NCI-H146 (cell line): ENCODE results near the gene UBL7.

Source experiments
- DNase-seq: peaks from one replicate; lab custom pipeline; 2025; lab: John Stamatoyannopoulos, UW

Gene UBL7

GRCh38 chr15:74408385-74408784 lies 52.6 kb downstream of the UBL7 start:
- no peak for DNase-seq

- DNase-seq: peak; percentile 17
These were observed 53.8 kb downstream of the UBL7 start for GRCh38 chr15:74406992-74407705.

- DNase-seq: no peak
These were observed 54.4 kb downstream of the UBL7 start for GRCh38 chr15:74406517-74406916.

- no peak for DNase-seq
These were observed 55.1 kb downstream of the UBL7 start for GRCh38 chr15:74405823-74406222.

DNA sequence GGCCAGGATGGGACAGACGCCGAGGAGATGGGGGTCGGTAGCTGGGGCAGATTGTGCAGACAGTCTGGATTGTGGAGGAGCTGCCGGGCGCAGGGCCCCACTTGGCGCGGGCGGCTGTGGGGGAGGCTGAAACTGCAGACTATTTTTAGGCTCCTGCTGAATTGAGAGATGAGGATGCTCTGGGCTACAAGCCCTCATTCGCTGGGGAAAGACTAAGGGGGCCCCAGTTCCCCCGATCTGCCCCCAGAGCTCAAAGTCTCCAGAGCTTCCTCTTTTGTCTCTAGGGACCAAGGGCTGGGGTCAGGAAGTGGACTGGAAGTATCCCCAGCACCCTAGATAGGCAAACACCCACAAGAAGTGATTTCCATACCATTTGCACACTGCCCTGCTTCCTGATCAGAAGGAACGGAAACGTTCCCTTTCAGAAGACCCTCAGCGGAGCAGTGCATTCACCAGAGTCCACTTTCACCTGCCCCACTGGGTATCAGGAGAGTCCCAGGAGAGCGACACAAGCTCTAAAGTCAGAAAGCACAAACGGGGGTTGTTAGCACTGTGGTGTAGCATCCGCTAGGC lies 56.9 kb downstream of the UBL7 start:
- no peak for DNase-seq

DNA sequence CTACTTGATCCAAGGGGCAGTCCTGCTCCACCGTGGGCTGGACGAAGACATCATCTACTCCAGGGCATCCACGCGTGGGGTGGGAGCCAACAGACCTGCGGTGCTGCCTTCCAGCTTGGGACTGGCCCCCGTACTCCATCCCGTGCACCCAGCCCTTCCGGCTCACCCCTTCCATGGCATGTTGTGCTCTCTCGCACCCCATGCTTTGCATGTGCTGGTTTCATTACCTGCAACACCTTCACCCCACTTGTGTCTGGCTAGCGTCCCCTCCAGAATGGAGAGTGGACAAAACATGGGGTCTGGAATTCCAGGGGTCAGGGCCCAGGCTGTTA lies 57.4 kb downstream of the UBL7 start:
- DNase-seq: no peak

- DNase-seq: no peak
These were observed 57.9 kb downstream of the UBL7 start for GRCh38 chr15:74402873-74403587.

DNA sequence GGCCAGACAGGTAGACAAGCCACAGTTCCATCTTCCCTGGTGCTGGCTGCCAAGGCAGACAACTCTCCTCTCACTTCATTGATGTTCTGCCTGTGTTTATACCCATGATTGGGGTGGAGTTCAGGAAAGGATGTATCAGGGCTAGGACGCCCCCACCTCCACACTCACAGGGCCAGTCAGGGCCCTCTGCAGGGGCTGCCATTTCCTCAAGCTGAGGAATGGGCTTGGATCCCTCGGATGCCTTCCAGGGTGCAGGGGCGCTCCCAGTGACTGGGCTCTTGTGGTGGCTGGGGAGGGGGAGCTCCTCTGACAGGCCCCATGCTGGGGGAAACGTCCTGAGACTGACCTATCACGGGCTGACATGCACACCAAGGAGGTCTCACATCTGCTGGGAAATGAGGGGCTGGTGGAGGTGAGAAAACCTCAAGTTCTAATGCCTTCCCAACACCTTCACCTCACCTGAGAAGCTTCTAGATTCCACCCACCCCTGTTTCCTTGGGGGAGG lies 58.6 kb downstream of the UBL7 start:
- no peak for DNase-seq

DNA sequence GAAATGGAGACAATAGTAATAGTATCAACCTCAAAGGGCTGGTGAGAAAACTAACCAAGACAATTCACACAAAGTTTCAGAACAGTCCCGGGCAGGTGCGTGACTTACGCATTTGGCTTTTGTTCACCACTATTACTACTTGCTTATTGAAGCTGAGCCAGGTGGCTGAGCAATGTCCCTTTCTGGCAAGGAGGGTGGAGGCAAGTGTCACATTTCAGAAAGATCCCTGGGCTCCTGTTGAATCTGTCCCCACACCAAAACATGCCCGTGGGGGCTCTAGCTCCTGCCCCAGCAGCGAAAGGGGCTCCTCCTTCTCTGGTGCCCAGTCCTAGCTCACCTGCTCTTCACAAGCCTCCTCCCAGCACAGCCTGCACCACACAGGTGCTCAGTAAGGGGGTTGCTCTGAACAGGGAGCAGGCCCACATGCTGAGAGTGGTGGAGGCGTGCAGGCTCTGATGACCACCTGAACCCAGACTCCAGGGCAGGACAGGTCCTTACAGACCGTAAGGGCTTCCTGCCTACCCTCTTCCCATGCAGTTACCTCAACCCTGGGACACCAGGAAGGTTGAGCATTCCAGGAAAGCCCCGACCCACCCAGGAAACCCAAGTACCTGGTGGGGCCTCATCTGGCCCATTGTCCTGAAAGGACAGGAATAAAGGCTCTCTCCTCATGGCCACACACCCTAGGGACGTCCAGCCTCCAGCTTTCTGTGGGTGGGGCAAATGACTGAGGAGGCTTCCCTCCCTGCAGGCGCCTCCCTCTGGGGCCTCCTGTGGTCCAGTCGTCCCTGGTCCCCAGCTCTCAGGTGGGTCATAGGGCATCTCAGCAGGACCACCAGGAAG lies 59.8 kb downstream of the UBL7 start:
- DNase-seq: peak; percentile 9

- DNase-seq: no peak
These were observed 60.6 kb downstream of the UBL7 start for GRCh38 chr15:74400313-74400860.

GRCh38 chr15:74399511-74400312 lies 61.2 kb downstream of the UBL7 start:
- DNase-seq: no peak

DNA sequence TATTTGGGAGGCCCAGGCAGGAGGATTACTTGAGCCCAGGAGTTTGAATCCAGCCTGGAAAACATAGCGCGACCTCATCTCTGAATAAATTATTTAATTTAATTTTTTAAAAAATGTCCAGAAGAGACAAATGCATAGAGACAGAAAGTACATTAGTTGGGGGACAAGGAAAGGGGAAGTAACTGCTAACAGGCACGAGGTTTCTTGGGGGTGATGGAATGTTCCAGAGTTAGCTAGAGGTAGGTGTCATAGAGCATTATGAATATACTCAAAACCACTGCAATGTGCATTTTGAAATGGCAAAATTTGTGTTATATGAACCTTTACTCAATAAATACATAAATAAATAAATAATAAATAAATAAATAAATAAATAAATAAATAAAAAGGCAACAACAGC lies 61.9 kb downstream of the UBL7 start:
- DNase-seq: no peak

DNA sequence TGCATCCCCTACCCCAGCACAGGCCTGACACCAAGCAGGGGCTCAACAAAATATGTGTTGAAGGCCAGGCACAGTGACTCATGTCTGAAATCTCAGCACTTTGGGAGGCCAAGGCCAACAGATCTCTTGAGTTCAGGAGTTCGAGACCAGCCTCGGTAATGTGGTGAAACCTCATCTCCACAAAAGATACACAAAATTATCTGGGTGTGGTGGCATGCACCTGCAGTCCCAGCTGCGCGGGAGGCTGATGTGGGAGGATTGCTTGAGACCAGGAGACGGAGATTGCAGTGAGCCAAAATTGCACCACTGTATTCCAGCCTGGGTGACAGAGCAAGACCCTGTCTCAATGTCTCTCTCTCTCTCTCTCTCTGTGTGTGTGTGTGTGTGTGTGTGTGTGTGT lies 62.8 kb downstream of the UBL7 start:
- DNase-seq: no peak

GRCh38 chr15:74397239-74398068 lies 63.5 kb downstream of the UBL7 start:
- no peak for DNase-seq

- no peak for DNase-seq
These were observed 64.3 kb downstream of the UBL7 start for GRCh38 chr15:74396445-74397238.

DNA sequence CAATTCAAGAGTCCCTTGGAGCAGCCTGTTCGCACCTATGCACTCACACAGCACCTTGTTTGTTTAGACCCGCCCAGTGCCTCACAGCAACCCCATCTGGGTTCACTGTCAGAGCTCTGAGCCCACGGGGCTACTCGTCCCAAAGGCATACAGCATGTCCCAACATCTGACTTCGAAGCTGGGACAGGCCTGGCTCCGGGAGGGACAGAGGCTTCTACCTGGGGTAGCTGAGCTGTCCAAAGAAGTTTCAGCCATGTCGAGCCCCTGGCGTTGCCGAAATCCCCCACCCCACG lies 64.9 kb downstream of the UBL7 start:
- DNase-seq: no peak
